GM18867 (cell line): ENCODE measurements around the gene ZNF536.
"Not testable (repeated sequence)": the region's sequence is repeated elsewhere in the genome, so short reads cannot be mapped to it uniquely, and the experiment has no call there.

Experiments used
- ATAC-seq: cut with Tn5 transposase; IDR thresholded peaks from one replicate; pipeline ENCODE4 v1.9.1; 2021; ENCODE audit warnings: mild to moderate bottlenecking, moderate library complexity; ENCODE audit not compliant: unreplicated experiment

ZNF536 gene

DNA sequence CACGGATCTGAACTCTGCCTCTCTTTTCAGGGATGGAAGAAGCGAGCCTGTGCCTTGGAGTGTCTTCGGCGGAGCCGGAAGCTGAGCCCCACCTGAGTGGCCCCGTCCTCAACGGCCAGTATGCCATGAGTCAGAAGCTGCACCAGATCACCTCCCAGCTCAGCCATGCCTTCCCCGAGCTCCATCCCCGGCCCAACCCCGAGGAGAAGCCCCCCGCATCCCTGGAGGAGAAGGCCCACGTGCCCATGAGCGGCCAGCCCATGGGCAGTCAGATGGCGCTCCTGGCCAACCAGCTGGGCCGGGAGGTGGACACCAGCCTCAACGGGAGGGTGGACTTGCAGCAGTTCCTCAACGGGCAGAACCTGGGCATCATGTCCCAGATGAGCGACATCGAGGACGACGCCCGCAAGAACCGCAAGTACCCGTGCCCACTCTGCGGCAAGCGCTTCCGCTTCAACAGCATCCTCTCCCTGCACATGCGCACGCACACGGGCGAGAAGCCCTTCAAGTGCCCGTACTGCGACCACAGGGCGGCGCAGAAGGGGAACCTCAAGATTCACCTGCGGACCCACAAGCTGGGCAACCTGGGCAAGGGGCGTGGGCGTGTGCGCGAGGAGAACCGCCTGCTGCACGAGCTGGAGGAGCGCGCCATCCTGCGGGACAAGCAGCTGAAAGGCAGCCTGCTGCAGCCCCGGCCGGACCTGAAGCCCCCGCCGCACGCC lies 71.5 kb downstream of the ZNF536 start:
- no peak for ATAC-seq

DNA sequence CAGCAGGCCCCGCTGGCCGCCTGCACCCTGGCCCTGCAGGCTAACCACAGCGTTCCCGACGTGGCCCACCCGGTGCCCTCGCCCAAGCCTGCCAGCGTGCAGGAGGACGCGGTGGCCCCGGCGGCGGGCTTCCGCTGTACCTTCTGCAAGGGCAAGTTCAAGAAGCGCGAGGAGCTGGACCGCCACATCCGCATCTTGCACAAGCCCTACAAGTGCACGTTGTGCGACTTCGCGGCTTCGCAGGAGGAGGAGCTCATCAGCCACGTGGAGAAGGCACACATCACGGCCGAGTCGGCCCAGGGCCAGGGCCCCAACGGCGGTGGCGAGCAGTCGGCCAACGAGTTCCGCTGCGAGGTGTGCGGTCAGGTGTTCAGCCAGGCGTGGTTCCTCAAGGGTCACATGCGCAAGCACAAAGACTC lies 72.1 kb downstream of the ZNF536 start:
- ATAC-seq = no peak

- ATAC-seq = no peak
These were observed 72.6 kb downstream of the ZNF536 start for GRCh38 chr19:30444686-30445232.

DNA sequence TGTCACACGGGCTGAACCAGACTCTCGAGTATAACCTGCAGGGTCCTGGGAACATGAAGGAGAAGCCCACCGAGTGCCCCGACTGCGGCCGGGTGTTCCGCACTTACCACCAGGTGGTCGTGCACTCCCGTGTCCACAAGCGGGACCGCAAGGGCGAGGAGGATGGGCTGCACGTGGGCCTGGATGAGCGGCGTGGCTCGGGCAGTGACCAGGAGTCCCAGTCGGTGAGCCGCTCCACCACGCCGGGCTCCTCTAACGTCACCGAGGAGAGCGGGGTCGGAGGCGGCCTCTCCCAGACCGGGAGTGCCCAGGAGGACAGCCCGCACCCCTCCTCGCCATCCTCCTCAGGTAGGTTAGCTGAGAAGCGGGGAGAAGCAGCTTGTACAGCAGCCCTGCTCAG lies 73.2 kb downstream of the ZNF536 start:
- no peak for ATAC-seq

DNA sequence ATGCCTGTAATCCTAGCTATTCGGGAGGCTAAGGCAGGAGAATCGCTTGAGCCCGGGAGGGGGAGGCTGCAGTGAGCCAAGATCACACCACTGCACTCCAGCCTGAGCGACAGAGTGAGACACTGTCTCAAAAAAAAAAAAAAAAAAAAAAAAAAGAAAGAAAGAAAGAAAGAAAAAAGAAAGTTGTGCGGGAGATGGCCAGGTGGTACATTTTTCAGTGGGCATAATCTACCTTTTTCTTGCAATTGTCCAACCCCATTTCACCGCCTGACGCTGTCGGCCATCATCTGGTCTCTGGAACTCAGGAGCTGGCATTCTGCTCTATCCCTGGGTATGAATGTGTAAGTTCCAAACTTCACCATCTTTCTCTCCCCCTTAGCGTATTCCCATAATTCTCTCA lies 73.9 kb downstream of the ZNF536 start:
- ATAC-seq = not testable (repeated sequence)

DNA sequence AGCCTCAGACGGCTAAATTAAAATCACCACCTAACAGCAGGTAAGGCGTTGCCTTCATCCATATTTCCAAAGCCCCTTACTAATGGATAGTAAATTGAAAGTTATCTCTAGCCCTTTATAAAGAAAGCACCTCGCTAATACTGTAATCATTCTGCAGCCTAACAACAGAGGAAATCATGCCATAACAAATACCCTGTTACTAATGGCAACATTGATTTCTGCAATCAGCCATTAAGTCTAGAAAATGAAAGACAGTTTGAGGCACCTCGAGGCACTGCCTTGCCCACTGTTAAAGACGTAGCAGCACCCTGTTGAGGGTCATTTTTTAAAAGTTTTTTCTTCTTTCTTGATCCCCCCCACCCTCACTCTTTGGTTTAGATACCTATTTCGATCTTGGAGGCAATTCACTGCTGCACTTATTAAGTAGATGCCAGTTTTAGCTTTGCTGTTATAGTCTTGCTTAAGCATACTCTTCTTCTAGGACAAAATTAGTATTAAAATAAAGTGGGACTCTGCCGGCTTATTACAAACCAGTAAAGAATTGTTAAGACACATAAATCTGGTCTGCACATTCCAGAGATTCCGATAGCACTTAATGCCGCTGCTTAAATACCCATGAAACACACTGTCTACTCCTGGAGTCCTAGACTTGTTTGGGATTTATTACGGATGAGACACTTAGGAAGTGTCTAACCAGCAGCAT lies 74.8 kb downstream of the ZNF536 start:
- no peak for ATAC-seq

DNA sequence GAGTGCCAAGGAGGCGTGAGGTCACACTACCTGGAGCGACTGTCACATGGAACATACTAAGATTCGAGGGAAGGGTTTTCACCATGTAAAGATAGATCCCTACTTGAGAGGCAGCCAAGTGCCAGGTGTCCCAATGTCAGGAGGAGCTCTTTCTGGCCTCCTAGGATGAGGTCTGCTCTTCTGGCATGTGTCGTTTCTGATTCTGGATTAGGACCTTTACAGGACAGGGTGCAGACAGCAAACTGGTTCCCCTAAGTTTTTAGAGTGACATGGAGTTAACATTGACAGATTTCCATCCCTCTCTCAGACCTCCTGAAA lies 75.3 kb downstream of the ZNF536 start:
- no peak for ATAC-seq

GRCh38 chr19:30448386-30449077 lies 76.3 kb downstream of the ZNF536 start:
- no peak for ATAC-seq

- no peak for ATAC-seq
These were observed 77.0 kb downstream of the ZNF536 start for GRCh38 chr19:30449078-30449590.

DNA sequence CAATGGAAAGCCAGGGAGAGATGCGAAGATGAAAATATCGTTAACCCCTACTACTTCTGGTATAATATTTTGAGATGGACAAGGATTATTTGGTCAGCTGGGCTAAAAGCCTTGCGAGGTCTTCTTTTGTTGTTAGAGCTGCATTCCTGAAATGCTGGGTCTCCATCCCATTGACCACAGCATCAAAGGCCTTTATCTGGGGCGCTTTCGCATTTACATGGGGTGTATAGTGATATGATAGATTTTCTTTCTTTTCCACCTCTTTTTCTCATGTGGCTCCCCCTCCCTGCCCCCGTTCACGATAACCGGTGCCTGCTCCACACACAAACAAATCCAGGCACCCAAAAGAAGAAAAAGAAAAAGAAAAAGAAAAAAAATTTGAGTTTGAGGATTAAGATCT lies 77.5 kb downstream of the ZNF536 start:
- no peak for ATAC-seq

DNA sequence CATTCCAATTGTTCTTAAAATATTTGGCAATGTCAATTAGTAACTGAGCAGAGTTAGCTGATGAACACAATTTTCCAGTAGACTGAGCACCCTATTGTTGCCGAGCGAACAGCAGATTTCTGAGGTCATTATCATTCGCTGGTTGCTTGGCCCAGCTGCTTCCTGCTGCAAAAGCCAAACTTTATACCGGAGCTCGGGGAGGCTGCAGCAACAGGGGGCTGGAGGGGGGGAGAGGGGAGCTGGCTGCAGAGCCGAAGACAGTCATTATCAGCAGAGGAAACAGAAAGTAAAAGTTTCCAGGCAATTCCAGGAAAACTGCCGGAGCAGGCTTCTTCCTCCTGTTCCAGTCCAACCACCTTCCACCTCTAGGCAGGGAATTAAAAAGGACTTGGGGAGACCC lies 77.9 kb downstream of the ZNF536 start:
- no peak for ATAC-seq

DNA sequence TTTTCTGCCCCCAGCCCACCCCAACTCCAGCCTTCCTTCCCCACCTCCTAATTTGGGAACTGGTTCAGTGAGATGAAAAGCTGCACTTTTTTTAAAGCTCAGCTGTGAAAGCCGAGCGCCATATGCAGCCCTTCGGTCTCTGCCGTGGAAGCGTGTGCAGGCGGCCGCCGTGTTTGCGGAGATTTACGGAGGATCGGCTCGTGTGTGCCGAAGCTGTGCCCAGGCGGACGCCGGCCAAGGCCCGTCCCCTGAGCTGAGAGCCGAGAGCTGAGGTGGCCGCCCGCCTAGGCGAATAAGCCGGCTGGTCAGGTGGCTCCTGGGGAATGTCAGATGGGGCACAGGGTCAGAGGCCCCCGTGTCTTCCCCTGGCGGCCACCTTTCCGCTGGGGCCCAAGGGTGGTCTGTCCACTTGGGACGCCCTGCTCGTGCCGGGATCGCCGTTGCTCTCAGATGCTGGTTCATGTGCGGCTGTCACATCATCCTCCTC lies 78.7 kb downstream of the ZNF536 start:
- ATAC-seq = no peak

DNA sequence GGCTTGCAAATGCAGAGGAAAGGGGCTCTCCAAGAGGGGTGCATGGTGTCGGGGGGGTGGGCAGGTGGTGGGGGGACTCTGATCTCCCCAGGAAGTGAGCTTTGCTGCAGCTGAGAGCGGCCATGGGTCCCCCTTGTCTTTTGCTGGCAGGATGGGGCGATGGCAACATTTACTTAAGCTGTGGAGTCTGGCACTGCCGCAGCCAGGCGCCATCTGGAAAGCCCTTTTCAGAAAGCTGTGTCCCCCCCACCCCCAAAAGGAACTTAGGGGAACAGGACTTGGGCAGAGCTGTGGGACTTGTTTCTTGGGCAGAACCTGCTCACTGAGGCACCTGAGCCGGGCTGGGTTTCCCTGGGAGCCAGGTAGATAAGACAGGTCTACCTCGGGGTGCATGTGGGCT lies 80.7 kb downstream of the ZNF536 start:
- ATAC-seq = no peak

- ATAC-seq = no peak
These were observed 81.6 kb downstream of the ZNF536 start for GRCh38 chr19:30453743-30454142.

- ATAC-seq = no peak
These were observed 83.7 kb downstream of the ZNF536 start for GRCh38 chr19:30455881-30456280.

- no peak for ATAC-seq
These were observed 85.3 kb downstream of the ZNF536 start for GRCh38 chr19:30457484-30457883.

DNA sequence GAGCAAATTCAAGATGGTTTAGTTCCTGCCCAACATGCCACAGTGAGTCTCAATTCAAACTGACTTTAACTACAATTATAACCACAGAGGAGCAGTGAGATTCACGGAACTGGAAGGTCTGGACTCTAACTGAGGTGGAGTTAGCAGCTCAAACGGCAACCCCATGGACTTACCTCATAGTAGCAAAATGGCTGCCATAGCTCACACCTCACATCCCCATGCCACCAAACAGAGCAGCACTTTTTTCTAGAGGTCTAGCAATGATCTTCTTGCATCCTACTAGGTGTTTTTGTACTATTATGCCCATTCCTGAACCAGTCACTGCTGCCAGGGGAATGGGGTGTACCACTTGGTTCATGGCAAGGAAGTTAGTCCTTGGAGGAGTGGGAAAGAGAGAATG lies 87.7 kb downstream of the ZNF536 start:
- ATAC-seq = no peak

DNA sequence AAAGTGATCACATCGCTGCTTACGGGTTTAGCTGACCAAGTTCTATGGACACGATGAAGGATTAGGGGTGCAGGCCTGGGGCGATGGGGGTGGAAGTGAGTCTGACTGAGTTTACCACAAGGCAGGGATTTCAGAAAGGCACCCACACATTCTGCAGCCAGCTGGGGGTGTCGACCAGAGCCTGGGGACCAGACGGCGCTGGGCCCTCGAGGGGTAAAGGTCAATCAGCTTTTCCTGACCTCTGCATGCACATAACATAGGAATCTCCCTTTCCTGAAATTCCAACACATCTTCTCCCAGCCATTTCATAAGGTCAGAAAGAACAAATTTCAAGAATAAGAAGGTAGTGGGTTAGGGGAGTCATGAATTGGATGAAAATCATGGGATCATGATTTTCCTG lies 92.0 kb downstream of the ZNF536 start:
- no peak for ATAC-seq

DNA sequence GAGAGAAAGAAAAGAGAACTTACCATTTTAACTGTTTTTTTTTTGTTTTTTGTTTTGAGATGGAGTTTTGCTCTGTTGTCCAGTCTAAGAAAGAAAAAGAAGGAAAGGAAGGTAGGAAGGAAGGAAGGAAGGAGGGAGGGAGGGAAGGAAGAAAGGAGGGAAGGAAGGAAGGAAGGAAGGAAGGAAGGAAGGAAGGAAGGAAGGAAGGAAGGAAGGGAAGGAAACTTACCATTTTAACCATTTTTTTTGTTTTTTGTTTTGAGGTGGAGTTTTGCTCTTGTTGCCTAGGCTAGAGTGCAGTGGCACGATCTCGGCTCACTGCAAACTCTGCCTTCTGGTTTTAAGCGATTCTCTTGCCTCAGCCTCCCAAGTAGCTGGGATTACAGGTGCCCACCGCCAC lies 94.4 kb downstream of the ZNF536 start:
- not testable (repeated sequence) for ATAC-seq

DNA sequence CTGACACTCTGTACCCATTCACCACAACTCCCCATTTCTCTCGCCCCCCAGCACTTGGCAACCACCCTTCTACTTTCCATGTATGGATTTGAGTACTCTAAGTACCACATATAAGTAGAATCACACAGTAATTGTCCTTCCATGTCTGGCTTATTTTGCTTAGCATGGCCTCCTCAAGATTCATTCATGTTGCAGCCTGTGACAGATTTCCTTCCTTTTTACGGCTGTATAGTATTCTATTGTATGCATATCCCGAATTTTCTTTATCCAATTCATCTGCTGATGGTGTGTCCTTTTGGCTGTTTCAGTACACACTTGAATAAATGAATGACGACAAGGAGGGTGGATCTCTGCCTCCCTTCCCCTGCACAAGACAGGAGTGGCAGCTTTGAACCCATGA lies 95.1 kb downstream of the ZNF536 start:
- ATAC-seq = no peak

GRCh38 chr19:30469774-30470173 lies 97.6 kb downstream of the ZNF536 start:
- ATAC-seq = no peak

- ATAC-seq = no peak
These were observed 99.3 kb downstream of the ZNF536 start for GRCh38 chr19:30471441-30471840.
